Measurements from ENCODE around the gene TTBK2. TPM values are rescaled to one million over a fixed set of nuclear protein-coding genes. Genes with fewer than 3 reads are reported as not detected.
A peak's percentile ranks its signal among the peaks of the same experiment; 100 is the strongest.

The TTBK2 gene
- total RNA-seq, 2 donors from 2014 or later: 6.8 to 9.1 TPM

GRCh38 chr15:42707068-42707467, 213.5 kb downstream of the TTBK2 start:
- no peak for DNase-seq
- no peaks in the 10 kb centered on the region for H3K9me3 ChIP-seq
- no peaks in the 10 kb centered on the region for H3K4me1 ChIP-seq
- no peak overlapping the region for H3K4me3 ChIP-seq
- no peak overlapping the region for H3K9ac ChIP-seq (ENCODE audit: low read depth in 2 of 2, low read length in 2 of 2)
- H3K27me3 ChIP-seq: no peaks in the 10 kb centered on the region
- no peaks in the 10 kb centered on the region for H3K36me3 ChIP-seq
- no peak for TF ChIP-seq CTCF (IDR thresholded peaks at IDR 0.05)
- intact Hi-C loops (cut with DNase I): no loop called here
- H3K27ac ChIP-seq: no peak overlapping the region

GRCh38 chr15:42705336-42705735, 215.2 kb downstream of the TTBK2 start:
- no peak overlapping the region for H3K9ac ChIP-seq (ENCODE audit: low read depth in 2 of 2, low read length in 2 of 2)
- intact Hi-C loops (cut with DNase I): loop anchor here (2.0 kb wide), 1 partner anchor 221 kb away; no protein-coding TSS in a partner anchor
- H3K9me3 ChIP-seq: no peaks in the 10 kb centered on the region
- H3K27me3 ChIP-seq: no peaks in the 10 kb centered on the region
- no peak for TF ChIP-seq CTCF (IDR thresholded peaks at IDR 0.05)
- DNase-seq: no peak
- H3K4me3 ChIP-seq: no peak overlapping the region
- no peak overlapping the region for H3K27ac ChIP-seq
- H3K4me1 ChIP-seq: no peaks in the 10 kb centered on the region
- no peaks in the 10 kb centered on the region for H3K36me3 ChIP-seq

- Histone ChIP-seq H3K9me3 (no peaks in the 10 kb centered on the region), H3K36me3 (no peaks in the 10 kb centered on the region), H3K27me3 (no peaks in the 10 kb centered on the region), H3K4me1 (no peaks in the 10 kb centered on the region), H3K27ac (no peak overlapping the region), H3K9ac (ENCODE audit: low read depth in 2 of 2, low read length in 2 of 2) (no peak overlapping the region), H3K4me3 (no peak overlapping the region)
- peak; percentile 69 for TF ChIP-seq CTCF (IDR thresholded peaks at IDR 0.05)
- peak; percentile 68 for DNase-seq
- intact Hi-C loops (cut with DNase I): loop anchor here (2.0 kb wide), 1 partner anchor 222 kb away; no protein-coding TSS in a partner anchor
Measured at GRCh38 chr15:42704492-42704926, 216.1 kb downstream of the TTBK2 start.

- DNase-seq: no peak
- intact Hi-C loops (cut with DNase I): no loop called here
- Histone ChIP-seq H3K27ac (no peak overlapping the region), H3K36me3 (no peaks in the 10 kb centered on the region), H3K4me1 (no peaks in the 10 kb centered on the region), H3K9ac (ENCODE audit: low read depth in 2 of 2, low read length in 2 of 2) (no peak overlapping the region), H3K27me3 (no peaks in the 10 kb centered on the region), H3K9me3 (no peaks in the 10 kb centered on the region), H3K4me3 (no peak overlapping the region)
- no peak for TF ChIP-seq CTCF (IDR thresholded peaks at IDR 0.05)
Measured at GRCh38 chr15:42696626-42697025, 224.0 kb downstream of the TTBK2 start.

GRCh38 chr15:42695527-42696071, 225.0 kb downstream of the TTBK2 start:
- Histone ChIP-seq H3K27me3 (no peaks in the 10 kb centered on the region), H3K27ac (no peak overlapping the region), H3K4me3 (no peak overlapping the region), H3K36me3 (no peaks in the 10 kb centered on the region), H3K9me3 (no peaks in the 10 kb centered on the region), H3K9ac (ENCODE audit: low read depth in 2 of 2, low read length in 2 of 2) (no peak overlapping the region), H3K4me1 (no peaks in the 10 kb centered on the region)
- intact Hi-C loops (cut with DNase I): no loop called here
- DNase-seq: no peak
- no peak for TF ChIP-seq CTCF (IDR thresholded peaks at IDR 0.05)
